HG03060 (cell line): Measurements from ENCODE around the gene GPX4.
"Not testable (repeated sequence)": the region's sequence is repeated elsewhere in the genome, so short reads cannot be mapped to it uniquely, and the experiment has no call there.

ENCODE experiments used
- ATAC-seq: cut with Tn5 transposase; IDR thresholded peaks from one replicate; pipeline ENCODE4 v1.9.1; 2021; ENCODE audit warnings: low read depth, moderate number of reproducible peaks; ENCODE audit not compliant: unreplicated experiment

Gene GPX4

GRCh38 chr19:1129084-1129483, 25.3 kb downstream of the GPX4 start:
- not testable (repeated sequence) for ATAC-seq

- no peak for ATAC-seq
Observed at GRCh38 chr19:1129535-1129934, 25.7 kb downstream of the GPX4 start.

GRCh38 chr19:1130771-1131717, 27.2 kb downstream of the GPX4 start:
- no peak for ATAC-seq

GRCh38 chr19:1131718-1132551, 28.1 kb downstream of the GPX4 start:
- ATAC-seq = no peak

GRCh38 chr19:1132552-1133383, 29.0 kb downstream of the GPX4 start:
- no peak for ATAC-seq

GRCh38 chr19:1133471-1133929, 29.7 kb downstream of the GPX4 start:
- peak; percentile 25 for ATAC-seq

GRCh38 chr19:1134431-1134830, 30.6 kb downstream of the GPX4 start:
- ATAC-seq = no peak

- no peak for ATAC-seq
Observed at GRCh38 chr19:1135454-1135853, 31.7 kb downstream of the GPX4 start.

- ATAC-seq = no peak
Observed at GRCh38 chr19:1136201-1136600, 32.4 kb downstream of the GPX4 start.

GRCh38 chr19:1136621-1137317, 33.0 kb downstream of the GPX4 start:
- ATAC-seq = no peak

GRCh38 chr19:1138121-1138520, 34.3 kb downstream of the GPX4 start:
- no peak for ATAC-seq

- no peak for ATAC-seq
Observed at GRCh38 chr19:1139126-1139525, 35.3 kb downstream of the GPX4 start.

GRCh38 chr19:1140272-1141027, 36.7 kb downstream of the GPX4 start:
- no peak for ATAC-seq

GRCh38 chr19:1141944-1142343, 38.1 kb downstream of the GPX4 start:
- ATAC-seq = no peak

- ATAC-seq = no peak
Observed at GRCh38 chr19:1143828-1144399, 40.1 kb downstream of the GPX4 start.

GRCh38 chr19:1144741-1145140, 40.9 kb downstream of the GPX4 start:
- ATAC-seq = no peak

- ATAC-seq = no peak
Observed at GRCh38 chr19:1145635-1146411, 42.0 kb downstream of the GPX4 start.

- no peak for ATAC-seq
Observed at GRCh38 chr19:1146412-1146699, 42.6 kb downstream of the GPX4 start.
